Ishikawa (cell line): Measurements from ENCODE around the gene PIGM.

ENCODE experiments used
- CEBPB ChIP-seq: IDR thresholded peaks from 2 replicates; pipeline ENCODE4 v1.6.1; 2012
- CREB1 ChIP-seq: IDR thresholded peaks from 2 replicates; pipeline ENCODE4 v1.6.1; 2012; ENCODE audit warnings: low read depth
- EGR1 ChIP-seq: IDR thresholded peaks from 2 replicates; pipeline ENCODE4 v1.6.1; 2012
- EP300 ChIP-seq: IDR thresholded peaks from 2 replicates; pipeline ENCODE4 v1.6.1; 2012; ENCODE audit warnings: borderline replicate concordance
- FOXM1 ChIP-seq: IDR thresholded peaks from 2 replicates; pipeline ENCODE4 v1.6.1; 2012; ENCODE audit warnings: low read depth, borderline replicate concordance
- MAX ChIP-seq: IDR thresholded peaks from 2 replicates; pipeline ENCODE4 v1.6.1; 2012
- NFIC ChIP-seq: IDR thresholded peaks from 2 replicates; pipeline ENCODE4 v1.6.1; 2012
- RAD21 ChIP-seq: IDR thresholded peaks from 2 replicates; pipeline ENCODE4 v1.6.1; 2012; ENCODE audit warnings: low read depth
- REST ChIP-seq: IDR thresholded peaks from 2 replicates; pipeline ENCODE4 v1.6.1; 2012; ENCODE audit warnings: low read depth, mild to moderate bottlenecking
- TAF1 ChIP-seq: IDR thresholded peaks from 2 replicates; pipeline ENCODE4 v1.6.1; 2012; ENCODE audit warnings: low read depth, mild to moderate bottlenecking
- TCF12 ChIP-seq: IDR thresholded peaks from 2 replicates; pipeline ENCODE4 v1.6.1; 2012; ENCODE audit warnings: low read depth
- TEAD4 ChIP-seq: IDR thresholded peaks from 2 replicates; pipeline ENCODE4 v1.6.1; 2012
- USF1 ChIP-seq: IDR thresholded peaks from 2 replicates; pipeline ENCODE4 v1.6.1; 2012
- YY1 ChIP-seq: IDR thresholded peaks from 2 replicates; pipeline ENCODE4 v1.6.1; 2012; ENCODE audit warnings: low read depth
- ZBTB7A ChIP-seq: IDR thresholded peaks from 2 replicates; pipeline ENCODE4 v1.6.1; 2012; ENCODE audit warnings: low read depth

PIGM gene

GRCh38 chr1:159983681-159984080, 48.1 kb downstream of the PIGM start:
- TF ChIP-seq USF1 (no peak), FOXM1 (no peak), EP300 (no peak), CEBPB (no peak), REST (no peak), MAX (no peak), YY1 (no peak), TAF1 (no peak), CREB1 (no peak), EGR1 (no peak)

GRCh38 chr1:159982280-159982679, 49.5 kb downstream of the PIGM start:
- TF ChIP-seq EGR1 (no peak), FOXM1 (no peak), TAF1 (no peak), CEBPB (no peak), TCF12 (no peak), RAD21 (no peak), USF1 (no peak), EP300 (no peak), TEAD4 (no peak), CREB1 (no peak), YY1 (no peak), NFIC (no peak), ZBTB7A (no peak), MAX (no peak)

GRCh38 chr1:159981351-159982055, 50.3 kb downstream of the PIGM start:
- no peak for TF ChIP-seq TAF1
- no peak for TF ChIP-seq MAX
- no peak for TF ChIP-seq REST
- no peak for TF ChIP-seq EGR1
- no peak for TF ChIP-seq EP300
- TF ChIP-seq TEAD4: no peak
- TF ChIP-seq NFIC: no peak
- no peak for TF ChIP-seq TCF12
- TF ChIP-seq YY1: no peak
- TF ChIP-seq ZBTB7A: no peak
- no peak for TF ChIP-seq CREB1
- TF ChIP-seq FOXM1: no peak
- no peak for TF ChIP-seq USF1
- TF ChIP-seq RAD21: no peak
- TF ChIP-seq CEBPB: no peak

- TF ChIP-seq REST: no peak
- TF ChIP-seq YY1: no peak
- TF ChIP-seq CREB1: no peak
- TF ChIP-seq ZBTB7A: no peak
- TF ChIP-seq RAD21: no peak
- TF ChIP-seq TAF1: no peak
- no peak for TF ChIP-seq CEBPB
Measured at GRCh38 chr1:159980786-159981185, 51.0 kb downstream of the PIGM start.
